Measurements from ENCODE around the gene ICAM4. TPM values are rescaled to one million over a fixed set of nuclear protein-coding genes. Genes with fewer than 3 reads are reported as not detected.

ICAM4 gene
- total RNA-seq, 1 donor from 2014 or later, result not detected

GRCh38 chr19:10317045-10317856, 30.5 kb downstream of the ICAM4 start:
- H3K9me3 Mint-ChIP-seq (ENCODE audit: unreplicated experiment), result no peaks in the 10 kb centered on the region
- DNase-seq (ENCODE audit: extremely low spot score, unreplicated experiment), result no peak
- peaks cover 13% of the 10 kb centered on the region for H3K4me1 Mint-ChIP-seq (ENCODE audit: unreplicated experiment)
- no peaks in the 10 kb centered on the region for H3K27me3 Mint-ChIP-seq (ENCODE audit: unreplicated experiment)
- H3K4me3 Mint-ChIP-seq (ENCODE audit: unreplicated experiment), result no peak overlapping the region
- peaks cover 10% of the 10 kb centered on the region for H3K36me3 Mint-ChIP-seq (ENCODE audit: unreplicated experiment)
- no peak for TF ChIP-seq CTCF (IDR thresholded peaks at IDR 0.05)
- H3K27ac Mint-ChIP-seq (ENCODE audit: unreplicated experiment), result no peak overlapping the region

- Mint-ChIP-seq H3K27me3 (ENCODE audit: unreplicated experiment) (no peaks in the 10 kb centered on the region), H3K36me3 (ENCODE audit: unreplicated experiment) (peaks cover 10% of the 10 kb centered on the region), H3K27ac (ENCODE audit: unreplicated experiment) (no peak overlapping the region), H3K9me3 (ENCODE audit: unreplicated experiment) (no peaks in the 10 kb centered on the region), H3K4me1 (ENCODE audit: unreplicated experiment) (peaks cover 13% of the 10 kb centered on the region), H3K4me3 (ENCODE audit: unreplicated experiment) (no peak overlapping the region)
- no peak for DNase-seq (ENCODE audit: extremely low spot score, unreplicated experiment)
- no peak for TF ChIP-seq CTCF (IDR thresholded peaks at IDR 0.05)
Observed at GRCh38 chr19:10317857-10318462, 31.2 kb downstream of the ICAM4 start.

- no peaks in the 10 kb centered on the region for H3K27me3 Mint-ChIP-seq (ENCODE audit: unreplicated experiment)
- DNase-seq (ENCODE audit: extremely low spot score, unreplicated experiment), result no peak
Observed at GRCh38 chr19:10318807-10319682, 32.3 kb downstream of the ICAM4 start.

GRCh38 chr19:10320602-10321416, 34.1 kb downstream of the ICAM4 start:
- Mint-ChIP-seq H3K27ac (ENCODE audit: unreplicated experiment) (no peak overlapping the region), H3K9me3 (ENCODE audit: unreplicated experiment) (no peaks in the 10 kb centered on the region), H3K27me3 (ENCODE audit: unreplicated experiment) (no peaks in the 10 kb centered on the region), H3K4me1 (ENCODE audit: unreplicated experiment) (peaks cover 3% of the 10 kb centered on the region), H3K4me3 (ENCODE audit: unreplicated experiment) (no peak overlapping the region), H3K36me3 (ENCODE audit: unreplicated experiment) (peaks cover 14% of the 10 kb centered on the region)
- DNase-seq (ENCODE audit: extremely low spot score, unreplicated experiment), result no peak
- no peak for TF ChIP-seq CTCF (IDR thresholded peaks at IDR 0.05)

More at GRCh38 chr19:10318807-10319682, 32.3 kb downstream of the ICAM4 start:
- TF ChIP-seq CTCF (IDR thresholded peaks at IDR 0.05), result no peak
- Mint-ChIP-seq H3K4me3 (ENCODE audit: unreplicated experiment) (no peak overlapping the region), H3K4me1 (ENCODE audit: unreplicated experiment) (peaks cover 13% of the 10 kb centered on the region), H3K9me3 (ENCODE audit: unreplicated experiment) (no peaks in the 10 kb centered on the region), H3K27ac (ENCODE audit: unreplicated experiment) (no peak overlapping the region), H3K36me3 (ENCODE audit: unreplicated experiment) (peaks cover 12% of the 10 kb centered on the region)
